DMS153 (cell line): Measurements from ENCODE around the gene MXI1.
"Not testable (repeated sequence)": the region's sequence is repeated elsewhere in the genome, so short reads cannot be mapped to it uniquely, and the experiment has no call there.

Experiments used
- DNase-seq: peaks from one replicate; lab custom pipeline; 2025; lab: John Stamatoyannopoulos, UW

Gene MXI1

GRCh38 chr10:110317866-110318850 is 110.8 kb downstream of the MXI1 start:
- no peak for DNase-seq

GRCh38 chr10:110321869-110322620 is 114.6 kb downstream of the MXI1 start:
- no peak for DNase-seq

- DNase-seq, result no peak
Measured at GRCh38 chr10:110323503-110323902, 116.1 kb downstream of the MXI1 start.

GRCh38 chr10:110324201-110324804 is 116.9 kb downstream of the MXI1 start:
- DNase-seq, result no peak

GRCh38 chr10:110324805-110325280 is 117.4 kb downstream of the MXI1 start:
- no peak for DNase-seq

- DNase-seq, result no peak
Measured at GRCh38 chr10:110326351-110327032, 119.1 kb downstream of the MXI1 start.

- no peak for DNase-seq
Measured at GRCh38 chr10:110327262-110327914, 120.0 kb downstream of the MXI1 start.

GRCh38 chr10:110330675-110331074 is 123.3 kb downstream of the MXI1 start:
- no peak for DNase-seq

- DNase-seq, result not testable (repeated sequence)
Measured at GRCh38 chr10:110331226-110331795, 123.9 kb downstream of the MXI1 start.

GRCh38 chr10:110334061-110334656 is 126.8 kb downstream of the MXI1 start:
- DNase-seq, result no peak

- DNase-seq, result no peak
Measured at GRCh38 chr10:110335314-110336064, 128.1 kb downstream of the MXI1 start.

GRCh38 chr10:110336111-110336721 is 128.8 kb downstream of the MXI1 start:
- no peak for DNase-seq
